ENCODE measurements around the gene LRRC17. TPM values are rescaled to one million over a fixed set of nuclear protein-coding genes. Genes with fewer than 3 reads are reported as not detected.

LRRC17 gene
- total RNA-seq, 4 donors from 2014 or later, result 0.69 to 3.2 (median 2.6) TPM; not detected in 1

DNA sequence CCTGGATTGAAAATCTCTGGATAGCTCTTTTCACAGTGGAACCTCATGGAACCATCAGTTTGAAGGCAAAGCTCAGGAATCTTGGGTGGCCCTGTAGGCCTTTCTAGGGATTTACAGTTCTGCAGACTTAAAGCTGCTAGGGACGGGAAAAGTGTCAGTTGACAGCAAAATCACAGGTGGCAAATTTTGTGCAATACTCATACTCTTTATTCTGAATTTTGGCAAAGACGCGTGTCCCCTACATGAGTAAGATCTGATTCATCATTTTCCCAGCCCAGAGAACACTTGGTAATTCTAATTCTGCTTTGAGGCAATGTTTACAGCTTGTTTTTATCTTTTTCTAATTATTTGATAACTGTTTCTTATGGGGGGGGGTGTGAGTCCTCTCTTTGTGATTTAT, 3.6 kb downstream of the LRRC17 start:
- TF ChIP-seq, protein P1, sequence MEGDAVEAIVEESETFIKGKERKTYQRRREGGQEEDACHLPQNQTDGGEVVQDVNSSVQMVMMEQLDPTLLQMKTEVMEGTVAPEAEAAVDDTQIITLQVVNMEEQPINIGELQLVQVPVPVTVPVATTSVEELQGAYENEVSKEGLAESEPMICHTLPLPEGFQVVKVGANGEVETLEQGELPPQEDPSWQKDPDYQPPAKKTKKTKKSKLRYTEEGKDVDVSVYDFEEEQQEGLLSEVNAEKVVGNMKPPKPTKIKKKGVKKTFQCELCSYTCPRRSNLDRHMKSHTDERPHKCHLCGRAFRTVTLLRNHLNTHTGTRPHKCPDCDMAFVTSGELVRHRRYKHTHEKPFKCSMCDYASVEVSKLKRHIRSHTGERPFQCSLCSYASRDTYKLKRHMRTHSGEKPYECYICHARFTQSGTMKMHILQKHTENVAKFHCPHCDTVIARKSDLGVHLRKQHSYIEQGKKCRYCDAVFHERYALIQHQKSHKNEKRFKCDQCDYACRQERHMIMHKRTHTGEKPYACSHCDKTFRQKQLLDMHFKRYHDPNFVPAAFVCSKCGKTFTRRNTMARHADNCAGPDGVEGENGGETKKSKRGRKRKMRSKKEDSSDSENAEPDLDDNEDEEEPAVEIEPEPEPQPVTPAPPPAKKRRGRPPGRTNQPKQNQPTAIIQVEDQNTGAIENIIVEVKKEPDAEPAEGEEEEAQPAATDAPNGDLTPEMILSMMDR (IDR thresholded peaks at IDR 0.05), result no peak
- DNase-seq (ENCODE audit: low spot score) (no peak), ATAC-seq (ENCODE audit: low FRiP score) (no peak)

GRCh38 chr7:102916881-102917280, 4.1 kb downstream of the LRRC17 start:
- ATAC-seq (ENCODE audit: low FRiP score) (no peak), DNase-seq (ENCODE audit: low spot score) (no peak)
- TF ChIP-seq, protein P1 (IDR thresholded peaks at IDR 0.05), result no peak

DNA sequence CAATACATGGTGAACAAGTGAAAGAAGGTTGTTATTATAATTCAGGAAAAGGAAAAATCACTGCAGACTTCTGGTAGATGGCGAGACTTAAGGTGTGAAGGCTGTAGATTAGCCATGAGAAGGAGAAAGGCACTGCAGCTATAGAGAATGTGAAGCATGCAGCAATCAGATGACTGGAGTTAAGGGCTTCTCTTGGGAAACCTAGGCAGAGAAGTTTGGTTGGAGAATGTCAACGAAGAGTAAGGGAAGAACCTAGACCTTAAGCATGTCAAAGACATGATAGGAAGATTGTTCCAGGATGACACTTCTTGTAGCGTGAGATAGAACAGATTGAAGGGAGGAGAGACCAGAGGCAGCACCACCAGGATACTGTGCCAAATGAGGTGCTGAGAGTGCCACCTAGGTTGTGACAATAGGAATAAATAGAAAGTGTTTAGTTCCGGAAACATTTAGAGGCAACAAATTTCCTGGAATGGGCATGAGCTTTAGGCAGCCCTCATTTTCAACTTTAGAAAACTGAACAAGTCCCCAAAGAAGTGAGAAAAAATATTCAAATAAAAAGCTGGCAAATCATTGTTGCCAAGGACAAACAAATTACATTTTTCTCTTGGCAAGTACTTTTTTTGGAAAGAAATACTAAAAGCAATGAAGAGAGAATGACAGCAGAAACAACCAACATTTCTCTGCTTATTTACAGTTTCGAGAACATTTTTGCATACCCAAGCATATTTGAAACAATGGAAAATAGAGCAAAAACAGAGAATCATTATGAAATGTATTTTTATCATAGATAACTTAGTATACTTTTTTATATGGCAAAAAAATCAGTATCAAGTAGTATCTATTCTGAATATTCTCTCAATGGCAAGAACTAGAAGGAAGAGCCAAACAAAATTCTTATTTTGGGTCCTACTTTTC, 4.9 kb downstream of the LRRC17 start:
- ATAC-seq (ENCODE audit: low FRiP score), result no peak
- DNase-seq (ENCODE audit: low spot score), result no peak
- TF ChIP-seq, protein P1 (IDR thresholded peaks at IDR 0.05), result no peak

DNA sequence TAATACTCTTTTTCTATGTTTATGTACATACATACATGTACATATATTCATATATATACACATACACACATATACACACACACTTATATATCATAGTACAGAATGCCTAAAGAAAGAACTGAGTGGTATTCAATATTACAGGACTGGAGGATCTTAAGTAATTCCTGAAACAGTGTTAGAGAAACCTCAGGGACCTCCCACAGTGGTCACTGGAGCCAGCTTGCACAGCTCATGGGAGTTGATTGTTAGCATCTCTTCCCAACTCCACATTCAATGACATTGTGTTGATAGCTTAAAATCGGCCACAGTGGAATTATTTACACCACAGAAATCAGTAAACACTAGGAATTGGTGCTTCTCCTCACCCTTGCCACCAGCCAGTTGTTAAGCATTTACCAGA, 6.0 kb downstream of the LRRC17 start:
- DNase-seq (ENCODE audit: low spot score) (no peak), ATAC-seq (ENCODE audit: low FRiP score) (no peak)
- TF ChIP-seq, protein P1 (IDR thresholded peaks at IDR 0.05), result no peak

GRCh38 chr7:102925976-102926782, 13.4 kb downstream of the LRRC17 start:
- TF ChIP-seq, protein P1 (IDR thresholded peaks at IDR 0.05), result no peak
- ATAC-seq (ENCODE audit: low FRiP score) (no peak), DNase-seq (ENCODE audit: low spot score) (no peak)

GRCh38 chr7:102926783-102927140, 14.0 kb downstream of the LRRC17 start:
- ATAC-seq (ENCODE audit: low FRiP score) (no peak), DNase-seq (ENCODE audit: low spot score) (no peak)

More at GRCh38 chr7:102926783-102927140, 14.0 kb downstream of the LRRC17 start:
- TF ChIP-seq, protein P1 (IDR thresholded peaks at IDR 0.05), result no peak
